CMK (cell line): ENCODE measurements around the gene RNF223.
"Not testable (repeated sequence)": the region's sequence is repeated elsewhere in the genome, so short reads cannot be mapped to it uniquely, and the experiment has no call there.

ENCODE experiments used
- DNase-seq: peaks from one replicate; pipeline ENCODE4 v3.0.0-alpha.2; 2010; ENCODE audit warnings: low read depth

Gene RNF223

GRCh38 chr1:1109743-1110142 is 35.6 kb upstream of the RNF223 start:
- DNase-seq, result peak; percentile 85

- DNase-seq, result no peak
These were observed 32.6 kb upstream of the RNF223 start for GRCh38 chr1:1106510-1107221.

- not testable (repeated sequence) for DNase-seq
These were observed 30.0 kb upstream of the RNF223 start for GRCh38 chr1:1104152-1104551.

- no peak for DNase-seq
These were observed 27.4 kb upstream of the RNF223 start for GRCh38 chr1:1101503-1101902.

- DNase-seq, result no peak
These were observed 26.2 kb upstream of the RNF223 start for GRCh38 chr1:1100296-1100695.

GRCh38 chr1:1099506-1100183 is 25.5 kb upstream of the RNF223 start:
- no peak for DNase-seq

GRCh38 chr1:1098681-1099421 is 24.7 kb upstream of the RNF223 start:
- DNase-seq, result no peak

GRCh38 chr1:1096136-1096535 is 22.0 kb upstream of the RNF223 start:
- not testable (repeated sequence) for DNase-seq

GRCh38 chr1:1094981-1095380 is 20.9 kb upstream of the RNF223 start:
- DNase-seq, result no peak

GRCh38 chr1:1093610-1093943 is 19.5 kb upstream of the RNF223 start:
- DNase-seq, result no peak

GRCh38 chr1:1092894-1093609 is 18.9 kb upstream of the RNF223 start:
- DNase-seq, result no peak

GRCh38 chr1:1092149-1092855 is 18.2 kb upstream of the RNF223 start:
- DNase-seq, result no peak

- no peak for DNase-seq
These were observed 17.4 kb upstream of the RNF223 start for GRCh38 chr1:1091344-1092148.

- DNase-seq, result no peak
These were observed 16.6 kb upstream of the RNF223 start for GRCh38 chr1:1090424-1091343.

- no peak for DNase-seq
These were observed 15.8 kb upstream of the RNF223 start for GRCh38 chr1:1089731-1090423.

GRCh38 chr1:1088801-1089680 is 14.9 kb upstream of the RNF223 start:
- DNase-seq, result no peak

GRCh38 chr1:1088029-1088800 is 14.1 kb upstream of the RNF223 start:
- DNase-seq, result no peak
